Trophoblast cell (in vitro differentiated cells and primary cell): ENCODE data around the gene FRMD4A.
A peak's percentile ranks its signal among the peaks of the same experiment; 100 is the strongest.

ENCODE experiments used
- DNase-seq, 2 donors: peaks; one replicate each; pipeline ENCODE4 v3.0.0-alpha.2; 2016
- H2AFZ ChIP-seq: 2 replicates; pipeline ENCODE4 v1.6.1; 2013; ENCODE audit warnings: low read length, moderate library complexity, mild to moderate bottlenecking; ENCODE audit not compliant: insufficient read depth, poor library complexity
- H2AK5ac ChIP-seq: 2 replicates; pipeline ENCODE4 v1.6.1; 2013; ENCODE audit warnings: mild to moderate bottlenecking, low read length
- H2BK120ac ChIP-seq: 2 replicates; pipeline ENCODE4 v1.6.1; 2013; ENCODE audit warnings: low read length, mild to moderate bottlenecking, moderate library complexity; ENCODE audit not compliant: insufficient read depth, poor library complexity
- H2BK12ac ChIP-seq: 2 replicates; pipeline ENCODE4 v1.6.1; 2013; ENCODE audit warnings: mild to moderate bottlenecking, low read length, moderate library complexity
- H2BK5ac ChIP-seq: 2 replicates; pipeline ENCODE4 v1.6.1; 2013; ENCODE audit warnings: low read length, low read depth, moderate library complexity, mild to moderate bottlenecking; ENCODE audit not compliant: poor library complexity
- H3K14ac ChIP-seq: 2 replicates; pipeline ENCODE4 v1.6.1; 2013; ENCODE audit warnings: mild to moderate bottlenecking, low read length
- H3K18ac ChIP-seq: 2 replicates; pipeline ENCODE4 v1.6.1; 2013; ENCODE audit warnings: mild to moderate bottlenecking, low read length
- H3K23ac ChIP-seq: 2 replicates; pipeline ENCODE4 v1.6.1; 2013; ENCODE audit warnings: low read length
- H3K27ac ChIP-seq: 2 replicates; pipeline ENCODE4 v1.5.1; 2013; ENCODE audit warnings: low read depth, mild to moderate bottlenecking, inconsistent platforms, low read length, moderate library complexity
- H3K27me3 ChIP-seq: 2 replicates; pipeline ENCODE4 v1.6.1; 2013; ENCODE audit warnings: inconsistent platforms, mild to moderate bottlenecking, low read length, moderate library complexity; ENCODE audit not compliant: insufficient read depth
- H3K36me3 ChIP-seq, 2 experiments: 1 replicate in 1 of 2; 2 replicates in 1 of 2; pipeline ENCODE4 v1.6.1; 2013; ENCODE audit warnings: low read length in 2 of 2, mild to moderate bottlenecking in 2 of 2, moderate library complexity in 1 of 2; ENCODE audit not compliant: insufficient read depth in 2 of 2, control insufficient read depth in 1 of 2
- H3K4ac ChIP-seq: 2 replicates; pipeline ENCODE4 v1.6.1; 2013; ENCODE audit warnings: low read depth, mild to moderate bottlenecking, low read length, moderate library complexity
- H3K4me1 ChIP-seq, 2 experiments: 1 replicate in 1 of 2; 2 replicates in 1 of 2; pipeline ENCODE4 v1.6.1; 2013; ENCODE audit warnings: low read length in 2 of 2, mild to moderate bottlenecking in 2 of 2, moderate library complexity in 1 of 2; ENCODE audit not compliant: insufficient read depth in 2 of 2, control insufficient read depth in 1 of 2
- H3K4me2 ChIP-seq: 2 replicates; pipeline ENCODE4 v1.6.1; 2013; ENCODE audit warnings: inconsistent platforms, mild to moderate bottlenecking, low read length, moderate library complexity
- H3K4me3 ChIP-seq: 2 replicates; pipeline ENCODE4 v1.5.1; 2013; ENCODE audit warnings: mild to moderate bottlenecking, low read depth, low read length, inconsistent platforms
- H3K79me1 ChIP-seq: one replicate; pipeline ENCODE4 v1.6.1; 2013; ENCODE audit warnings: low read length
- H3K79me2 ChIP-seq: 2 replicates; pipeline ENCODE4 v1.6.1; 2013; ENCODE audit warnings: low read length, mild to moderate bottlenecking; ENCODE audit not compliant: control insufficient read depth, insufficient read depth, poor library complexity
- H3K9ac ChIP-seq: 2 replicates; pipeline ENCODE4 v1.6.1; 2013; ENCODE audit warnings: mild to moderate bottlenecking, low read length
- H3K9me3 ChIP-seq: 2 replicates; pipeline ENCODE4 v1.6.1; 2013; ENCODE audit warnings: low read depth, mild to moderate bottlenecking, control low read depth, inconsistent platforms, low read length; ENCODE audit not compliant: insufficient read depth
- H4K12ac ChIP-seq: 2 replicates; pipeline ENCODE4 v1.6.1; 2013; ENCODE audit warnings: low read depth, mild to moderate bottlenecking, low read length, moderate library complexity
- H4K8ac ChIP-seq: 2 replicates; pipeline ENCODE4 v1.6.1; 2013; ENCODE audit warnings: low read depth, mild to moderate bottlenecking, low read length, moderate library complexity
- H4K91ac ChIP-seq: one replicate; pipeline ENCODE4 v1.6.1; 2013; ENCODE audit warnings: low read depth, mild to moderate bottlenecking, low read length, moderate library complexity
- WGBS: extraction: QIAGEN DNeasy Blood & Tissue Kit; methylation state at CpG from one replicate; pipeline ENCODE4 v1.1.7; 2013; ENCODE audit warnings: missing lambda C conversion rate; ENCODE audit not compliant: insufficient read length, insufficient coverage; ENCODE audit errors: extremely low coverage; 5-methylcytosine and 5-hydroxymethylcytosine counted together

The FRMD4A gene

DNA sequence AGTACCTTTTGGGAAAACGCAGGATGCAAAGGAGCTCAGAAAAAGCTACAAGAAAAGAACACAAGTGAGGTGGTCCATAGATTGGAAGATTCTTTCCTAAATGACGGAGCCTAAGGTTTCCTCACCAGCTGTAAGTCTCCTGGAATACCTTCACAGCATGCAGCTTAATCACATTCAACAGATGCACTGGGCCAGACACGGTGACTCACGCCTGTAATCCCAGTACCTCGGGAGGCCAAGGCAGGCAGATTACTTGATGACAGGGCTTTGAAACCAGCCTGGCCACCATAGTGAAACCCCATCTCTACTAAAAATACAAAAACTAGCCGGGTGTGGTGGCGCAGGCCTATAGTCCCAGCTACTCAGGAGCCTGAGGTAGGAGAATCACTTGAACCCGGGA, 228.7 kb downstream of the FRMD4A start:
- no peak overlapping the region for H3K18ac ChIP-seq
- WGBS = no CpG with 5 or more reads among the region's 8 CpGs
- H3K9ac ChIP-seq = no peak overlapping the region
- no peak overlapping the region for H2AFZ ChIP-seq
- no peak overlapping the region for H4K12ac ChIP-seq
- no peak overlapping the region for H3K4ac ChIP-seq
- no peaks in the 10 kb centered on the region for H3K79me1 ChIP-seq
- H2BK12ac ChIP-seq = no peak overlapping the region
- no peak overlapping the region for H3K4me2 ChIP-seq
- peaks cover 3% of the 10 kb centered on the region for H3K9me3 ChIP-seq
- no peak overlapping the region for H4K91ac ChIP-seq
- no peak overlapping the region for H4K8ac ChIP-seq
- no peaks in the 10 kb centered on the region for H3K4me1 ChIP-seq
- no peak overlapping the region for H2AK5ac ChIP-seq
- no peak overlapping the region for H3K27ac ChIP-seq
- H3K36me3 ChIP-seq = no peaks in the 10 kb centered on the region
- H3K23ac ChIP-seq = no peak overlapping the region
- no peak overlapping the region for H3K14ac ChIP-seq
- H2BK5ac ChIP-seq = no peak overlapping the region
- H3K4me3 ChIP-seq = no peak overlapping the region
- H2BK120ac ChIP-seq = no peak overlapping the region
- DNase-seq = peak in 1 of 2 donors; percentile 17
- no peaks in the 10 kb centered on the region for H3K79me2 ChIP-seq
- H3K27me3 ChIP-seq = no peaks in the 10 kb centered on the region

DNA sequence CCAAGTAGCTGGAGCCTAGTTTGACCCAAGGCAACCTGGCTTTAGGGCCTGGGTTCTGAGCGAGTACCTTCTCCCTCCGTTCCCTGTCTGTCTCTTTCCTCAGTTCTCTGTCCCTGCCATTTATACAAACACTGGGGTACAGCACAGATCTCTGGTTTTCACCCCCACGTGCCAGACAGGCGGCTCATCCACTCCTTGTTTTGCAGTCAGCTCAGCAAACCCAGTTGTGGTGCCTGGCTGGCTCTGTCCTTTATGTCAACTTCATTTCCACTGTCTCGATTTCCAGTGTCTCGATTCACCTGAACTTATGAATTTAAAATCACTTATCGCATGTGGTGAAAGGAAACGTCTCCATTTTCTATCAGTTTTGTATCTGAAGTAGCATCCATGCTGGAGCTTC, 230.8 kb downstream of the FRMD4A start:
- no peaks in the 10 kb centered on the region for H3K36me3 ChIP-seq
- H2AFZ ChIP-seq = no peak overlapping the region
- H4K91ac ChIP-seq = no peak overlapping the region
- no peak overlapping the region for H2BK120ac ChIP-seq
- H2AK5ac ChIP-seq = no peak overlapping the region
- peaks cover 3% of the 10 kb centered on the region for H3K9me3 ChIP-seq
- H4K12ac ChIP-seq = no peak overlapping the region
- no peak overlapping the region for H2BK5ac ChIP-seq
- no peaks in the 10 kb centered on the region for H3K4me1 ChIP-seq
- no peaks in the 10 kb centered on the region for H3K79me1 ChIP-seq
- no CpG with 5 or more reads among the region's 8 CpGs for WGBS
- no peak overlapping the region for H3K4me3 ChIP-seq
- no peak overlapping the region for H3K18ac ChIP-seq
- H3K9ac ChIP-seq = no peak overlapping the region
- H3K79me2 ChIP-seq = no peaks in the 10 kb centered on the region
- H3K14ac ChIP-seq = no peak overlapping the region
- no peak overlapping the region for H3K4ac ChIP-seq
- H3K27me3 ChIP-seq = no peaks in the 10 kb centered on the region
- H3K4me2 ChIP-seq = no peak overlapping the region
- H3K23ac ChIP-seq = no peak overlapping the region
- H2BK12ac ChIP-seq = no peak overlapping the region
- DNase-seq = no peak
- no peak overlapping the region for H3K27ac ChIP-seq
- no peak overlapping the region for H4K8ac ChIP-seq

DNA sequence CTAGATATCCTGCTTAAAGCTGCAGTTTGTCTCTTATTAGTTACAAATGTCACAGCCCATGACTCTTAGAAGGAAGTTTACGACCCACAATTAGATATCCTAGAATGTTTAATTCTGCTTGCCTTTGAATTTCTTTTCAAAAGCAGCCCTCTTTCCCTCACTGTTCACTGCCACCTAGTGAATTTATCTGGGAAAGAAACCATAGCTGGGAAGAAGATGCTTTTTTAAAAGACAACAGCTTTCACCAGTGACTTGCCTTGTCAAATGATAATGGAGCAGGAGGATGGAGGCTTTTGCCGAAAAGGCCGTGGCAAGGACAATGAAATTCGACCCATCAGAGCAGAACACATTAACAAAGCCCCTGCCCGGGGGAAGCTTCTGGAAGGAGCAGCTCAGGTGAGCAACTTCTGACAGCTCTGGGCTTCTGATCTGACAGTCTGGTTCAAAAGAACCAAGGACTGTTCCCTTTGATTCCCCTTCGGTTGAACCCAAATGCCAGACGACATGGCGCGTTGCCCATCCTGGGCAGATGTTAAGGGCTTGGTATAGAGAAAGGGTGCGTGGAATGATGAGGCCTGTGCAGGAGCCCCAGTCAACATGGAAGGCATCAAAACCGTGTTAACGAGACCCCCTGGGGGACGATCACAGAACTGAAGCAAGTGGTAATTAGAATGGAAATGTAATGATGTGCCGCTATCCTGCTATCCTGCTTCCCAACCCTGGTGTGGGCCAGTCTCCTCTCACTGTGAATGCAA, 236.8 kb downstream of the FRMD4A start:
- Histone ChIP-seq H3K4me1 (no peaks in the 10 kb centered on the region), H3K4me3 (no peak overlapping the region), H3K4me2 (no peak overlapping the region), H3K4ac (no peak overlapping the region), H4K91ac (no peak overlapping the region), H2AFZ (no peak overlapping the region), H3K36me3 (no peaks in the 10 kb centered on the region), H3K9me3 (no peaks in the 10 kb centered on the region), H3K23ac (no peak overlapping the region), H2AK5ac (no peak overlapping the region), H4K8ac (no peak overlapping the region), H3K27ac (no peak overlapping the region), H4K12ac (no peak overlapping the region), H3K18ac (no peak overlapping the region), H3K14ac (no peak overlapping the region), H3K9ac (no peak overlapping the region), H3K79me1 (no peaks in the 10 kb centered on the region), H3K27me3 (no peaks in the 10 kb centered on the region), H2BK5ac (no peak overlapping the region), H2BK120ac (no peak overlapping the region), H3K79me2 (no peaks in the 10 kb centered on the region), H2BK12ac (no peak overlapping the region)
- no CpG with 5 or more reads among the region's 14 CpGs for WGBS
- DNase-seq = peak in 1 of 2 donors; percentile 26

DNA sequence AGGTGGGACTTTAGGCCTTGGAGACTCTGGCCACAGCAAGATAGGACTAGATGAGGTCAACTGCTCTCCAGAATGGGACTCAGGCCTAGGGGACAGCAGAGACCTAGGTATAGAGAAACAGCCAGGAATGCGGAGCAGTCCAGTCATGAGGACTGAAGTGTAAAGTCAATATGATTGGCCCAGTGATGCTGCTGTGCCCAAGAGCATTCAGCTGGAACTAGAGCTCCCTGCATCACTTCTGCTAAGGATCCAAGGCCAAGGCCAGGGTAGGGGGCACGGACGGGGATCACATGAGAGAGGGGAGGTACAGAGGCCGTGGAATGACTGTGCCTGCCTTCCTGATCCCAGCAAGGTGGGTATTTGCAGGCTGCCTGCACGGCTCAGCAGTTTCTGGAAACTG, 237.9 kb downstream of the FRMD4A start:
- Histone ChIP-seq H2AK5ac (no peak overlapping the region), H3K18ac (no peak overlapping the region), H2BK5ac (no peak overlapping the region), H3K79me2 (no peaks in the 10 kb centered on the region), H3K9me3 (no peaks in the 10 kb centered on the region), H3K36me3 (no peaks in the 10 kb centered on the region), H3K4me2 (no peak overlapping the region), H4K8ac (no peak overlapping the region), H3K27ac (no peak overlapping the region), H3K27me3 (no peaks in the 10 kb centered on the region), H3K4me3 (no peak overlapping the region), H2BK12ac (no peak overlapping the region), H3K4me1 (no peaks in the 10 kb centered on the region), H3K23ac (no peak overlapping the region), H3K4ac (no peak overlapping the region), H4K12ac (no peak overlapping the region), H3K79me1 (no peaks in the 10 kb centered on the region), H3K9ac (no peak overlapping the region), H2BK120ac (no peak overlapping the region), H3K14ac (no peak overlapping the region), H4K91ac (no peak overlapping the region), H2AFZ (no peak overlapping the region)
- WGBS = no CpG with 5 or more reads among the region's 5 CpGs
- DNase-seq = no peak
